NCI-H1092 treated with DMSO at 0.1 percent for 48 hours (cell line): Measurements from ENCODE around the gene DGKG.

Experiments
- DNase-seq: peaks from one replicate; lab custom pipeline; 2025; lab: John Stamatoyannopoulos, UW

Gene DGKG

DNA sequence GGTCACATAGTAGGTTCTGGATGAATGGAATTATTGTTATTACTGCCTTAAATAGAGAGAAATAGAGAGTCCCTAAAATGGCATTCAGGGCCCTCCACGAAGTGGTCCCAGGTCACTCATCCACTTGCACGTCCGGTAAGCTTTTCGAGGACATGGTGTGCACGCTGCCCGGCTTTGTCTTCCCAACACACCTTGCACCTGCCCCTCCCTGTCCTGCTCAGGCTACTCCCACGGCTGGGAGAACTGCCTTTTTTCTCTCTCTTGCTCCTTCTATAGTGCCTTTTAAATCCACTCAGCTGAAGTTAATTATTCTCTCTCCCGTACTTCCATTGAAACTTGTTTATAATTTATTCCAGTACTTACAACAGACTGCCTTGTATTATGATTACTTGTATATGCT is 5.6 kb upstream of the DGKG start:
- no peak for DNase-seq

DNA sequence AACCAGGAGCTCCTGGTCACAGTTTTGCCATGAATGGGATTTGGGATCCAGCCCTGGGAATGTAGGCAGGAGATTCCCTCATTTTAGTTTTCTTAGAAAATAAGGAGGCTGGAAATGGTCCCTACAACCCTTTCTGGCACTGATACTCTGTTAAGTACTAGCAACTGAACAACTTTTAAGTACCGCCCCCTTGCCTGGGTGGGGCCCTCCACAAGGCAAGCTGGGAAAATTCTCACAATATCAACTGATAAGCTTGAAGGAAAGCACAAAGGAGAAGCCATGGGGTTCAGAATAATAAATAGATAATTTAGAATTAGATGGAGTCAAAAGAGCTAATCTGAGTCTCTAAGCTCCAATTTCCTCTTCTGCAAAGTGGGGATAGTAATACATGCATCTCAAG is 4.2 kb upstream of the DGKG start:
- DNase-seq, result no peak

DNA sequence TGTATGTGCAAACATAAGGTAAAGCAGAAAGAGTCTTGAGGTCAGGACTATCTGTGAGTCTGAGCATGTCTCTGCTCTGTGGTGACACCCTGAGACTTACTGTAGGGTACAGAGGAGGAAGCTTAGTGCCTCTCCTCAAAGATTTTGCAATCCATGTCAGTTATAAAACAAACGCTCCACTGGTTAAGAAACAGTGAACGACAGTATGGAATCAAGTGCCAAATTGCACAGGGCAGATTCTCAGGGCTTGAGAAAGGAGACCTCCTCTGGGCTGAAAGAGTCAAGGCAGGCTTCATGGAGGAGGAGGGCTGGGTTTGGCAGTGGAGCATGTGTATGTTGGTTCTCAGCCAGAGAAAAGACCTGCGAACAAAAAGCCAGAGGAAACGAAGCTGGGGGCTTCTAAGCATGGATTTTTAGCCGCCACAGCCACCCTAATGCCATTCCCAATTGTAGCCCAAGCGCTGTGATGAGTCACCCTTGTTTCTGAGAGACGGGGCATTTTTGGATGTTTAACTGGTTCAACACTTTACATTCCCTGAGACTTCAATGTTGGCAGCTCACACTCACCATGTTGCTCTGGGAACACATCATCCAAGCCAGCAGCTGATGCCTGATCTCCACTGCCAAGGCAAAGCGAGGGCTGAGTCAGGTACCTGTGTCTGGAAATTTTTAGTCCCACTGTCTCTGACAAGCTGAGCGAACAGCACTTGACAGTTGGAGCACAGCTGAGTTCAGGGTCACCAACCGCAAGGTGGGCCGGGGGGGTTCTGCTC is 3.4 kb upstream of the DGKG start:
- no peak for DNase-seq

DNA sequence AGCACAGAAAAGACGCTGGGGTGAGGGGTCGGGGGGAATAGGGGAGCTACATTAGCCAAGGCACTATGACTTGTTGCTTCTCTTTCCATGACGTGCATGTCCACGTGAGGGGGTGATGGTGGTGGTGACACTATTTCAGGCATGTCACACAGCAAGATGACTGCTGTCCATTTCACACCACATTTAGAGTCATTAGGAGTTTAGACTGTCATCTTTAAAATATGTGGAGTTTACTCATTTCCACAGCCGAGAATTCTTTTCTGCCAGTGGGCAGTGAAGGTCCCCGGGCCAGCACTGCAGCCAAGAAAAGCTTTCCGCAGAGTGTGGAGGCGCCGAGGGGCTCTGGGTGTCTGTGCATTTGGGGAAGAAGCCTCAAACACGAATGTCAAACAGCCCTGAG is 954 bp upstream of the DGKG start:
- DNase-seq, result no peak

- DNase-seq, result no peak
Measured at GRCh38 chr3:186362537-186362842, 456 bp upstream of the DGKG start.

- DNase-seq, result no peak
Measured at GRCh38 chr3:186361246-186361761, 730 bp downstream of the DGKG start.

DNA sequence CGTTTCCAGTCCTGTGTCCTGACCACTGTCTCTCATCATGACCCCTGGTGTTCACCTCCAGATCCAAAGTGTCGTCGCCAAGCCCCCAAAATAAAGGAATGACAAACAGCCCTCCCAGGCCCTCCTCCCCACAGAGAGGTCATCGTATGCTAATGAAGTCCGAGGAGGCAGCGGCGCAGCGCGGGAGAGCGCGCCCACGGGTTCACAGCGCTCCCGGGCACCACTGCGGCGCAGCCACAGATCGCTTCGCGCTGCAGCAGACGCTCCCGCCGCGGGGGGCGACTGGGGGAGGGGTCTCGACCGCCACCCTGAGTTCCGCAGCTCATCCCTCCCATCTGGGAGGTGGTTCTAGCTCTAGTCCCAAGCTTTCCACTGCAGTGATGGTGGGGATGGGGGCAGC is 1.3 kb downstream of the DGKG start:
- peak; percentile 24 for DNase-seq

DNA sequence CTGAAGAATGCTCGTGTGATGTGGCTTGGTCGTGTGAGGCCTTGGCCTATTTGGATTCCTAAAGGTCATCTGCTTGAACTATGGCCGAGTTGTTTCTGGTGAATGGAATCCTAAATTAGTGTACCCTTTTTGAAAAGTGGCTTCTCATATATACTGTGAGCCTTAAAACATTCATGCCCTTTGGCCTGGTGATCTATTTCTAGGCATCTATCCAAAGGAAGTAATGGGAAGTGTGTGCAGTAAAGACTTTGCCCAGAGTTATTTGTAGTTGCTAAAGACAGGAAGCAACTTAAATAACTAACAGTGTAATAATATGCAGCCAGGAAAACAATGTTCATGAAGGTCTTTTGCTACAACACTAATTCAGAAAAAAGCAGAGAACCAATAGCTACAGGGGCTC is 3.0 kb downstream of the DGKG start:
- no peak for DNase-seq

GRCh38 chr3:186356152-186356551 is 5.9 kb downstream of the DGKG start:
- no peak for DNase-seq

DNA sequence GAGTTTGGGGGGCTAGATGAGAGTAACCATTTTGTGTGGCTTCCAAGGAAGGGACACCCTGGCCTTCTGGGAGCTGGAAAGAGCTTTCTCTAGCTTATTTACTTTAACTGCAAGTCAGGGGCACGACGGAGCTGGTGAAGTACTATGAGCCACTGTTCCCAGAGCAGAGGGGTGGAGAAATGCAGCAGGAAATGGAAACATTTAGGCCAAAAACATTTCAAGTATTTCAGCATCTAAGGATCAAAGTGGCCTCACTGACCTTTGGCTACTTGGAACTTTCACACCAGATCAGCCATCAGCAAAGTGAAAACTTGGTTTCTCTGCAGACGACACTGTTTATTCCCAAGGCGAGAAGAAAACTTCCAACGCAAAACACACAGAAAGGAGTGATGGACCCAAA is 7.9 kb downstream of the DGKG start:
- no peak for DNase-seq

GRCh38 chr3:186352369-186352768 is 9.7 kb downstream of the DGKG start:
- no peak for DNase-seq

GRCh38 chr3:186342197-186342596 is 19.8 kb downstream of the DGKG start:
- DNase-seq, result no peak

- DNase-seq, result no peak
Measured at GRCh38 chr3:186340204-186340603, 21.8 kb downstream of the DGKG start.

- DNase-seq, result no peak
Measured at GRCh38 chr3:186339180-186339918, 22.7 kb downstream of the DGKG start.

DNA sequence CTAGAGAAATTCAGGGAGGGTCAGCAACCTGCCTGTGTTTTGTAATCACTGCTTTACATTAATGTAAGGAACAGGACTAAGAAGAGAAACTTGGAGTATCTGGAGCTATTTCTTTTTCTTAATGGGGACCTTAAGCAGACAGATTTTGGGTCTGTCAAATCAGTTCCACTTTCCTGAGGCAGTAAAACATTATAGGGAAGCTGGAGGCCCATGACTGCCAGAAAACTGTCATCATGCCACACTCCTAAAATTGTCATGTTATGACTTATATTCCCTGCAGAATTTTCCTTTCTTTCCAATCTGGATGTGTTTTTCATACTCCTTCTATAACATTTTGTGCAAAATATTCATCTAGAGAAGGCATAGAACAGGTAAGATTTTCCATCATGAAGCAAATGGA is 28.8 kb downstream of the DGKG start:
- DNase-seq, result no peak

GRCh38 chr3:186330772-186331460 is 31.1 kb downstream of the DGKG start:
- DNase-seq, result no peak

DNA sequence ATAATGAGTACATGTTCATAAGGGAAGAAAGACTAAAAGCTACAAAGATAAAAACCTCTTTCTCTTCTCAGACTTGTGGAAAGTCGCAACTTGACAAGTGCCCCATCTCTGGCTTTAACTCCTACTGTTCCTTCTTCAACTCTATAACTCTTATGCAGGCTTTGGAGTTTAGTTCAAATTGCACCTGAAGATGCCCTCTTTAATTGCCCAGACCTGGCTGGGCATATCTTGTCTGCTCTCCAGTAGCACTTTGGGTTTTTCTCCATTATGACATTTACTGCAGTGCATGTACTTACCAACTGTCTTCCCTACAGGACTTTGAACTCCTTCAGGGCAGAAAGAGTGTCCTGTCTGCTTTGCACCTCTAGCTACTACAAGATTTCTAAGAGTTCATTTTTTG is 32.4 kb downstream of the DGKG start:
- no peak for DNase-seq

DNA sequence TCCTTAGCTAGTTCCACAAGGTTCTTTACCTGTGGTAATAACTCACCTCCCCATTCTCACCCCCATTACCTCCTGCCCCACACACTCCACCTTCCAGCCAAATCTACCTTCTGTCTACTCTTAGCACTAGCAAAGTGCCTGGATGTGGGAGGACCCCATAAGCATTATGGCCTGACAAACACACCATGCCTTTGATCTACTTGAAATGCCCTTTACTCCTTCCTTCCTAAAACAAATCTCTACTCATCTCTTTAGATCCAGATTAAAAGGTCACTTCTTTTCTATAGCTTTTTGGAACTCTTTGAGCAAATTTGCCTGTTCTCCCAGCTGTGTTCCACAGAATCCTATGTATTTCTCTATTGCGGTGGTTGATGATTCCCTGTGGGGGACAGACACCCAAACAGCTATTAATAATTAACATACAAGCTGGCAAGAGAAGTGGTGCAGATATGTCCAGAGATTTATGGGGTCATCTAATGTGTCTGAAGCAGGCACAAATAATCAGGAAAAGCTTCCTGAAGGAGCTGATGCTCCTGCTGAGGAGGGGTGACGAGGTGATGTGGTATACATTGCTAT is 34.0 kb downstream of the DGKG start:
- DNase-seq, result no peak

DNA sequence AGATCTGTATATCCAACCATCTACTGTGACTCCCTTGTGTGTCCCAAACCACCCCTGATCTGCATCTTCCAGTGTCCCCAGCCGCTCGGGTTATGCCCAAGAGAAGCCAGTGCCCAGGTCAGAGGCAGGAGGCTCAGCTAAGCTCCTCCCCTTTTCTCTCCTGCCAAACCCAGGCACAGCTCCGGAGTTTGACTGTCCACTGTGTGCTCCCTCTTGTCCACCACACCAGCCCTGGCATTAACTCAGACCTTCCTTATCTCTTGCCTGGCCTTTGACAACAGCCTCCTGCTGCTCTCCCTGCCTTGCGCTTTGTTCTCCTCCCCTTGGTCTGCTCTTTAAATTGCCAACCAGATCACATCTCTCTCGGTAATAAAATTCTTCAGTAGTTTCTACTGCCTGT is 39.3 kb downstream of the DGKG start:
- no peak for DNase-seq

- DNase-seq, result no peak
Measured at GRCh38 chr3:186321746-186322145, 40.3 kb downstream of the DGKG start.

- DNase-seq, result peak; percentile 8
Measured at GRCh38 chr3:186320862-186321568, 41.0 kb downstream of the DGKG start.

GRCh38 chr3:186319945-186320344 is 42.1 kb downstream of the DGKG start:
- DNase-seq, result no peak
